ENCODE data around the gene FUZ.

The FUZ gene

GRCh38 chr19:49792829-49793560 is 20.1 kb downstream of the FUZ start:
- no peak for TF ChIP-seq JUND (IDR thresholded peaks at IDR 0.05; ENCODE audit: low read depth)
- in situ Hi-C loops (cut with HindIII; ENCODE audit: low pct_unique_long_range_greater_than_20kb, low sequenced_read_pairs): no loop called here
- DNase-seq (ENCODE audit: low read depth in 1 of 2, low spot score in 1 of 2): no peak

- in situ Hi-C loops (cut with HindIII; ENCODE audit: low pct_unique_long_range_greater_than_20kb, low sequenced_read_pairs): no loop called here
- TF ChIP-seq JUND (IDR thresholded peaks at IDR 0.05; ENCODE audit: low read depth): no peak
- DNase-seq (ENCODE audit: low read depth in 1 of 2, low spot score in 1 of 2): no peak
Measured at GRCh38 chr19:49791776-49792445, 21.2 kb downstream of the FUZ start.

- TF ChIP-seq JUND (IDR thresholded peaks at IDR 0.05; ENCODE audit: low read depth): no peak
- in situ Hi-C loops (cut with HindIII; ENCODE audit: low pct_unique_long_range_greater_than_20kb, low sequenced_read_pairs): no loop called here
Measured at GRCh38 chr19:49790866-49791265, 22.2 kb downstream of the FUZ start.

GRCh38 chr19:49788857-49789256 is 24.2 kb downstream of the FUZ start:
- DNase-seq (ENCODE audit: low read depth in 1 of 2, low spot score in 1 of 2): no peak
- in situ Hi-C loops (cut with HindIII; ENCODE audit: low pct_unique_long_range_greater_than_20kb, low sequenced_read_pairs): no loop called here
- no peak for TF ChIP-seq JUND (IDR thresholded peaks at IDR 0.05; ENCODE audit: low read depth)

More at GRCh38 chr19:49790866-49791265, 22.2 kb downstream of the FUZ start:
- no peak for DNase-seq (ENCODE audit: low read depth in 1 of 2, low spot score in 1 of 2)

- peak in 1 of 2 experiments; percentile 86 for DNase-seq (ENCODE audit: low read depth in 1 of 2, low spot score in 1 of 2)
- in situ Hi-C loops (cut with HindIII; ENCODE audit: low pct_unique_long_range_greater_than_20kb, low sequenced_read_pairs): no loop called here
- TF ChIP-seq JUND (IDR thresholded peaks at IDR 0.05; ENCODE audit: low read depth): no peak
Measured at GRCh38 chr19:49787746-49788145, 25.3 kb downstream of the FUZ start.

GRCh38 chr19:49786376-49786820 is 26.7 kb downstream of the FUZ start:
- DNase-seq (ENCODE audit: low read depth in 1 of 2, low spot score in 1 of 2): no peak
- no peak for TF ChIP-seq JUND (IDR thresholded peaks at IDR 0.05; ENCODE audit: low read depth)
- in situ Hi-C loops (cut with HindIII; ENCODE audit: low pct_unique_long_range_greater_than_20kb, low sequenced_read_pairs): no loop called here

- TF ChIP-seq JUND (IDR thresholded peaks at IDR 0.05; ENCODE audit: low read depth): no peak
- no peak for DNase-seq (ENCODE audit: low read depth in 1 of 2, low spot score in 1 of 2)
- in situ Hi-C loops (cut with HindIII; ENCODE audit: low pct_unique_long_range_greater_than_20kb, low sequenced_read_pairs): no loop called here
Measured at GRCh38 chr19:49782515-49782914, 30.6 kb downstream of the FUZ start.

GRCh38 chr19:49781394-49781793 is 31.7 kb downstream of the FUZ start:
- DNase-seq (ENCODE audit: low read depth in 1 of 2, low spot score in 1 of 2): no peak
- in situ Hi-C loops (cut with HindIII; ENCODE audit: low pct_unique_long_range_greater_than_20kb, low sequenced_read_pairs): no loop called here
- TF ChIP-seq JUND (IDR thresholded peaks at IDR 0.05; ENCODE audit: low read depth): no peak

GRCh38 chr19:49780861-49781260 is 32.2 kb downstream of the FUZ start:
- TF ChIP-seq JUND (IDR thresholded peaks at IDR 0.05; ENCODE audit: low read depth): no peak
- no peak for DNase-seq (ENCODE audit: low read depth in 1 of 2, low spot score in 1 of 2)
- in situ Hi-C loops (cut with HindIII; ENCODE audit: low pct_unique_long_range_greater_than_20kb, low sequenced_read_pairs): no loop called here

- DNase-seq (ENCODE audit: low read depth in 1 of 2, low spot score in 1 of 2): no peak
- in situ Hi-C loops (cut with HindIII; ENCODE audit: low pct_unique_long_range_greater_than_20kb, low sequenced_read_pairs): no loop called here
- TF ChIP-seq JUND (IDR thresholded peaks at IDR 0.05; ENCODE audit: low read depth): no peak
Measured at GRCh38 chr19:49779731-49780555, 33.1 kb downstream of the FUZ start.

GRCh38 chr19:49776371-49776764 is 36.7 kb downstream of the FUZ start:
- TF ChIP-seq JUND (IDR thresholded peaks at IDR 0.05; ENCODE audit: low read depth): no peak
- in situ Hi-C loops (cut with HindIII; ENCODE audit: low pct_unique_long_range_greater_than_20kb, low sequenced_read_pairs): no loop called here

GRCh38 chr19:49775742-49776370 is 37.2 kb downstream of the FUZ start:
- in situ Hi-C loops (cut with HindIII; ENCODE audit: low pct_unique_long_range_greater_than_20kb, low sequenced_read_pairs): no loop called here

More at GRCh38 chr19:49776371-49776764, 36.7 kb downstream of the FUZ start:
- no peak for DNase-seq (ENCODE audit: low read depth in 1 of 2, low spot score in 1 of 2)

More at GRCh38 chr19:49775742-49776370, 37.2 kb downstream of the FUZ start:
- no peak for TF ChIP-seq JUND (IDR thresholded peaks at IDR 0.05; ENCODE audit: low read depth)
- no peak for DNase-seq (ENCODE audit: low read depth in 1 of 2, low spot score in 1 of 2)

All from T47D (cell line).